Activated CD4-positive, alpha-beta T cell treated with anti-CD3 and anti-CD28 coated beads for 48 hours (primary cell): ENCODE measurements around the gene MLLT1.
A peak's percentile ranks its signal among the peaks of the same experiment; 100 is the strongest.

ENCODE experiments used
- DNase-seq: peaks from one replicate; pipeline ENCODE4 v3.0.0-alpha.2; 2020

MLLT1 gene

GRCh38 chr19:6274756-6275155, 5.0 kb downstream of the MLLT1 start:
- no peak for DNase-seq

DNA sequence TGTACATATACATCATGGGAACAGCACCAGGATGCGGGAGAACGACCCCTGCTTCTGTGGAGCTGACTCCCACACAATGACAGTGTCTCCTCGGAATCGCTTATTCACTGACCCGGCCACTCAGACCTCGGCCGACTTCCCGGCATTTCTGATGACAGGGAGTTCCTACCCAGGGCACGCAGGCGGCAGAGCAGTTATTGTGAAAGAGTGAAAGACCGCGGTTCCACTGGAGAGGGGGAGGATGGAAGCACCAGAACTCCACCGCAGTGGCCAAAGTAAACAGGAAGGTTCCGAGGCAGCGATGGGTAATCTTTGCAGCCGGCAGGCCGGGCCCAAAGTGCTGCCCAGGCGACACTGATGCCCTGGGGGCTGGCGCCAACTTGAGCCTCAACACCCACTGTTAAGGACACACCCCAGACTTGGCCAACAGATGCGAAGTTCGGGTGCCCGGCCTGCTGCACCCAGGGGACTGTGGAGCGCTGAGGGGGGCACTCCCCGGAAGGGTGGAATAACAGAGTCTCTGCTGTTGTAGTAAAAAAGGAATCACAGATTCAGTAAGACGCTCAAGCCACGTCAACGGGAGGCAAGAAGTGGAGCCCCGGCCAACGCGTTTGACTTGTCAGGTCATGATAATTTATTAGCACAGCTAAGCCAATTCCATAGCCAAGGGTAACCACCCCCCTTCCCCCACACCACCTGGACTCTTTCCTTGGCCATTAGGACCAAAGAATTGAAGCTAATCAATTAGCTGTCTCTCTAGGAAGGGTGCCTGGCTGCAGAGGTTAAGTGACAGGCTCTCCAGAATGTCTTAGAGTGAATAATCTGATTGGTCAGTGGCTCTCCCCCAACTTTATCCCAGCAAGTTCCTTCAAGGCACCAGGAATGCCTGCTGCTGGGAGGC, 5.8 kb downstream of the MLLT1 start:
- DNase-seq = no peak

GRCh38 chr19:6272913-6273600, 6.7 kb downstream of the MLLT1 start:
- no peak for DNase-seq

- no peak for DNase-seq
Observed at GRCh38 chr19:6272411-6272791, 7.4 kb downstream of the MLLT1 start.

DNA sequence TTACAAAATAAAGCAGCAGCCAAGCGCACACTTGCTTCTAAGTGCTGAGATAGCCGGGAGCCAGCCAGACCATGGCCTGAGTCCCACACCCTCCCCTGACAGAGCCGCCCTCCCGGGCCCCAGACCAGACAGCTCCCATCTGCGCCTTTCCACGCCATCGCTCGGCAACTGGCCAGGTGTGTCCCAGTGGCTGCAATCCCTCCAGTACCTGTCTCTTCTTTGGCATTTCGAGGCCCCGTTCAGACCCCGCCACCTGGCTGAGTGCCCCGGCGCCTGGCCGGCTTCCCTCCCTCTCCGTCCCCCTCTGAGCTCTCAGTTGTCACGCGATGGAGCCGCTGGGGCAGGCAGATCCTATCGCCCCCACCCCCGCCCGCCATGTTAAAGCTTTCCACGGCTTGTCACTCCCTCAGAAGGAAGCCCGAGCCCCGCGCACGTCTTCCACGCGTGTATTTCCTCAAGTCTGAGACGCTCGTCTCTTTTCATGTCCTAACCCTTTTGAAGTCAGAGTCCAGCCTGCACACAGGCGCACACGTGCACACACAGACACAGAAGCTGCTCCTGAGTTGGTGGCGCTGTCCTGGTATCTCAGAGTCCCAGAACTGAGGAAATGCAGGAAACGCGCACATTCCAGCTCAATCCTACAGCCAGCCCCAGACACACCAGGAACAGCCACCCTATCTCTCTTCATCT, 7.9 kb downstream of the MLLT1 start:
- no peak for DNase-seq

DNA sequence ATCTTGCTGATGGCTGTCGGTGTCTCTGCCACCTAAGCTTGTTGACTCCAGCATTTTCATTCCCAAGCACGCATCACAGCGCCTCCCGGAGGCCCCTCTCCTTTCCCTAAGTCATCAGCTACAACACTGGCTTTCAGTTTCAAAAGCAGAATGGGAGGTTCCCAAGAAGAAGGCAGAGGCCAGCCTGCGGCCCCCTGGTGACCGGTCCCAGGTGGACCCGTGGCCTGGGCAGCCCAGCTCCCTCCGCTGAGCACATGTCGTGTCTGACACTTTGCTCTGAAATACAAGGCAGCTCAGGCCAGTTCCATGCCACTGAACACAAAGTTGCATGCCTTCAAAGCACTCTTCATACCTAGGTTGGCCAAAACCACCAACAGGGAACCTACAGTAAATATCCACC, 8.5 kb downstream of the MLLT1 start:
- no peak for DNase-seq

DNA sequence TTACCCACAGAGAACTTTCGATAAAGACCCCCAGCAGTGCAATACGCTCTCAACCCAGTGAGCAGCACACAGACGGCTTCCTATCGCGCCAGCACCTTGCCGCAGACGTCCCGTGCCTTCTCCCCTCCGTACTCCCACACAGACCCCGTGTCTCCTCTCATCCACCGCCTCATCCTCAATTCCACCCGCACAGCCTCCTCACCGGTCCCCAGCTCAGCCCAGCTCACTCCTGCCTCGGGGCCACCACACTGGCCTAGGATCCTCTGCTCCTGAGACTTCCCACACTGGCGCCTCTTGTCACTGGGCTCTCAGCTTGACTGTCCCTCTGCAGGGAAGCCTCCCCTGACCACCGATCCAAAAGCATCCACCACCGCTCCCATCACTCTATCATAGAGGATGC, 9.0 kb downstream of the MLLT1 start:
- DNase-seq = no peak

- DNase-seq = no peak
Observed at GRCh38 chr19:6270076-6270745, 9.6 kb downstream of the MLLT1 start.

DNA sequence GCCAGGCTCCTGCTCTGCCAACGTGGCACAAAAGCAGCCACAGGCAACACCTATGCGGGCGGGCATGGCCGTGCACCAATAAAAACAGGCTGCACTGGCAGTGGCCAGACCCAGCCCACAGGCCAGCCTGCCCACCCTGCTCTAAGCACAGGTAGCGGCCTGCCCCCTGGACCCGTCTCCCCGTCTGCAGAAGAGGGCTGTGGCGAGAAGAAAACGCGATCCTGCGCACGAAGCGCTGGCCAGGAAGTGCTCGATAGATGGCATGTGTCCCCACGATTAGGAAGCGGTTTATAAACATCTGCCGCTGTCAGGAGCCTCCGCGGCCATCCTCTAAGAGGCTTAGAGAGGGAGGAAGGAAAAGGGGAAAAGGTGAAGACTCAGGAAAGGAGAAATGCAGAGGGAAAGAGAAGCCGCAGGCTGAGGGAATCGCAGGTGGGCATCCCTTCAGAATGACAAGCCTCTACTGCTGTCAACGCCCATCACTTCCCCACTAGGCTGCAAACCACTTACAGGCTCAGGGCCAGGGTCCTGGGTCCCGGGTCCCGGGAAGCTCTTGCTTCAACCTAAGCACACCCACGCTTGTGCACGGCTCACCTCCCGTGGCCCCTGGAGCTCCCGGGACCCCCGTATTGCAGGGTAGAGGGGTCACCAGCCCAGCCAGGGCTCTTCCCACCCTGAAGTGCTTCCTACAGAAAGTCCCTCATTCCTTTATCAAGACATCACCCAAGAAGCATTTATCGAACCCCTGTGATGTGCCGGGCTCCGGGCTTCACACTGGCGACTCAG, 10.5 kb downstream of the MLLT1 start:
- DNase-seq = no peak

GRCh38 chr19:6268382-6268771, 11.4 kb downstream of the MLLT1 start:
- DNase-seq = no peak

DNA sequence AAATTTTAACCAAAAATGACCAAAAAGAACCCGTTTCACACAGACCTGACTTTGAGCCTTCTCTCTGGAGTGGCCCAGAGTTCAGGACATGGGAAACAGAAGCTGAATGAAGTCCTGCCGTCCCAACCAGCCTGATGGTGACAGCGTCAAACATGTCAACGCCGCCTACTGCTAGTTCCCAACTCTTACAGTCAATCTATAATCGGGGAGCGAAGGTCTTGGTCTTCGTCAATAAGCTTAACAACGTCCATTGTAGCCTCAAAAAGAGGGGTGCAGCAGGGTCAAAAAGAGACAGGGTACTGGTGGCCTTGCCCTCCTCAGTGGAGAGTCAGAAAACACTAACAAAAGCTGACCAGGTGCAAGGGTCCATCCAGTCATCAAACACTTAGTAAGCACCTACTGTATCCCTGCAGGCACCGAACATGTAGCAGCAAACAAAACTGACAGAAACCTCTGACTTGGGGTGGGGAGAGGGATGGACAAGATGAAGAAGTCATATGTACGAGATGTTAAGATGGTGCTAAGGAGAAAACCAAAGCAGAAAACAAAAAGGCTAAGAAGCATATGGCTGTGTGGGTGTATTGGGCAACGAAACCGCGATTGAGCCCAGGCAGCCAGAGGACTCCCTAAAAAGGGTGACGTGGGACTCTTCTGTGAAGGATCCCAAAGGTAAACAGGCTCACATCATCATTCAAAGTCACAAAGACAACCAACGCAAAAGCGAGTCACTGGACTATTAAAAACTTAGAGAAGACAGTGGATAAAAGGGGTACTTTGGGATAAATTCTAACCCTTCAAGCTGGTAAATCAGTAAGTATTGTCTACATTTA, 12.0 kb downstream of the MLLT1 start:
- DNase-seq = no peak

- no peak for DNase-seq
Observed at GRCh38 chr19:6264803-6265202, 15.0 kb downstream of the MLLT1 start.

- no peak for DNase-seq
Observed at GRCh38 chr19:6263735-6264444, 15.9 kb downstream of the MLLT1 start.

GRCh38 chr19:6263306-6263705, 16.5 kb downstream of the MLLT1 start:
- no peak for DNase-seq

GRCh38 chr19:6262519-6262918, 17.3 kb downstream of the MLLT1 start:
- DNase-seq = no peak

DNA sequence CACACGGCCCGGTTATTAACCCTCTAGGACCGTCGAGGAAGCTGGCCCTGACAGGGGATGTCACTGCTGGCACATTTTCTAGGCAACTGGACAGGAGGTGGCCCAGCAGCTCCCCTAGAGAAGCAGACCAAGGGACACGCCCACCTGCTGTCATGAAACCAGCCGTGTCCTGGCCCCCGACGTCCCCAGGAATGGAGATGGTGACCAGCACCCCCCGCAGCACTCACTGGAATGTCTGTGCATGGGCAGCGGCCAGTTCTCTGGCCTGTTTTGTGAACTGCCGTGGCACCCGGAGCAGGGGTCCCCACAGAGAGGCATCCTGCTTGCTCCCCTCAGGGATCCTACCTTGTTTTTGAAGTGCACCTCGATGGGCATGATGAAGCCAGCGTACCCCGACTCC, 17.9 kb downstream of the MLLT1 start:
- no peak for DNase-seq

DNA sequence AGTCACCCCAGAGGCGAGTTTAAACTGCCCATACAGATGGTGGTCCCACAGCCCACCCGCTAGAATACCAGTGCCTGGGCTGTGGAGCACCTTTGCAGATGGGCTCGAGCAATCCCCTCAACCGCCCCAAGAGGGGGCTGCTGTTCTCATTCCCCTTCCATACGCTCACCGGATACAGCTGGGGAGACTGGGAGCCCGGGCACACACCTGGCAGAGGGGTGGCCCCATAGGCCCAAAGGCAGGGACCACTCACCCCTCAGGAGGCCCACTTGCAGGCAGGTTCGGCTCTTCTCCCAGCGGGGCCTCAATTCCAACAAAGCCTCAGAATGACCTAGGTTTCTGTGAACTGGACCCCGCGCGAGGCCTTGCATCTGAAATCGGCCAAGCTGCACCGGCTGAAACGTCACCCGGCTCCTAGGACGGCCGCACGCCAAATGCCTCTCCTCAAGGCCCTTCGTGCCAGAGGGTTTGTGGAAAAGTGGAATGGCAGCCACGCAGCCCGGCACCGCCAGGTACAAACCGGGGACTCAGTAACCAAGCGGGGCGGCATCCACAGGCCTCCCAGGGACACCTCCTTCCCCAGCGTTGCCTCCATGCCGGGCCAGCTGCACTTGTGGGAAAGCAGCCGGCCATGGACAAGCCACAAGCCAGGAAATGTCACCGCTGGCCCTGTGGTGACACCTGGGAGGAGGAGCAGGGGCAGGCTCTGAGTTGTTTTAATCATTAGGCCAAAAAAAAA, 18.7 kb downstream of the MLLT1 start:
- DNase-seq = peak; percentile 48

DNA sequence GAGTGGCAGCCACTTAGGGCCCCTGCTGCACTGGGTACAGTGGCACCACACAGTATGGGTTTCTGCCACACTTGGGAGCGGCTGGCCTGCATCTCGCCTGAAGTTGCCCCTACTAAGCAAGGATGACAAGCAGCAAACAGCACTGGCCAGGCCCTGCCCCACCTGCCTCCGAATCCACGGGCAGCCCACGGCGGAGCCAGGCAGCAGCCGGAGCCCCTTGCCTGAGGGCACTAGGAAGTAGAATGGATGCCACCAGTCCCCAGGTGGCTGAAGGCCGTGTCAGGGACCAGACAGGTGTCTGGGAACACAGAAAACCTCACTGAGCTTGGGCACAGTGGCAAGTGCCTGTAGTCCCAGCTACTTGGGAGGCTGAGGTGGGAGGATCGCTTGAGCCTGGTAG, 19.4 kb downstream of the MLLT1 start:
- no peak for DNase-seq

- no peak for DNase-seq
Observed at GRCh38 chr19:6259312-6259861, 20.4 kb downstream of the MLLT1 start.

- DNase-seq = no peak
Observed at GRCh38 chr19:6258812-6259311, 20.9 kb downstream of the MLLT1 start.
